ENCODE measurements around the gene CES5A. TPM values are rescaled to one million over a fixed set of nuclear protein-coding genes. Genes with fewer than 3 reads are reported as not detected.
"Not testable (repeated sequence)": the region's sequence is repeated elsewhere in the genome, so short reads cannot be mapped to it uniquely, and the experiment has no call there.

Gene CES5A
- total RNA-seq, 1 donor: not detected

- DNase-seq (ENCODE audit: low read depth): no peak
- no peak for TF ChIP-seq CTCF (IDR thresholded peaks at IDR 0.05; ENCODE audit: insufficient read depth, low read depth, low read length)
- no peak overlapping the region for H3K4me3 ChIP-seq (ENCODE audit: low read depth, low read length)
These were observed 63.4 kb downstream of the CES5A start for GRCh38 chr16:55811811-55812210.

- no peak overlapping the region for H3K4me3 ChIP-seq (ENCODE audit: low read depth, low read length)
- no peak for DNase-seq (ENCODE audit: low read depth)
- TF ChIP-seq CTCF (IDR thresholded peaks at IDR 0.05; ENCODE audit: insufficient read depth, low read depth, low read length): no peak
These were observed 64.7 kb downstream of the CES5A start for GRCh38 chr16:55810451-55810961.

GRCh38 chr16:55809851-55810250, 65.3 kb downstream of the CES5A start:
- DNase-seq (ENCODE audit: low read depth): no peak
- H3K4me3 ChIP-seq (ENCODE audit: low read depth, low read length): no peak overlapping the region
- no peak for TF ChIP-seq CTCF (IDR thresholded peaks at IDR 0.05; ENCODE audit: insufficient read depth, low read depth, low read length)

GRCh38 chr16:55809386-55809785, 65.8 kb downstream of the CES5A start:
- DNase-seq (ENCODE audit: low read depth): no peak
- no peak overlapping the region for H3K4me3 ChIP-seq (ENCODE audit: low read depth, low read length)
- no peak for TF ChIP-seq CTCF (IDR thresholded peaks at IDR 0.05; ENCODE audit: insufficient read depth, low read depth, low read length)

GRCh38 chr16:55808286-55808685, 66.9 kb downstream of the CES5A start:
- not testable (repeated sequence) for DNase-seq (ENCODE audit: low read depth); H3K4me3 ChIP-seq (ENCODE audit: low read depth, low read length)

- H3K4me3 ChIP-seq (ENCODE audit: low read depth, low read length); DNase-seq (ENCODE audit: low read depth): not testable (repeated sequence)
These were observed 70.1 kb downstream of the CES5A start for GRCh38 chr16:55805104-55805503.

GRCh38 chr16:55803681-55804080, 71.5 kb downstream of the CES5A start:
- not testable (repeated sequence) for DNase-seq (ENCODE audit: low read depth); H3K4me3 ChIP-seq (ENCODE audit: low read depth, low read length)

Other genes with a start within 250 kb of the CES5A start
- gene SLC6A2, start 219.4 kb downstream of the CES5A start, total RNA-seq: not detected in 2 replicates
- gene CES1, start 42.3 kb downstream of the CES5A start, total RNA-seq: 0.97 and 1.7 TPM in 2 replicates